Suprapubic skin (tissue), 4 donors: ENCODE results near the gene TCP11.

ENCODE experiments used
- EP300 ChIP-seq: sonication (generic); formaldehyde crosslinking; IDR thresholded peaks from one replicate; pipeline ENCODE4 v1.6.1; 2017; ENCODE audit warnings: antibody characterized with exemption
- POLR2A ChIP-seq, 2 donors: fragments of 450-650 bp; IDR thresholded peaks; one replicate each; pipeline ENCODE4 v1.6.1; 2017; ENCODE audit warnings: antibody characterized with exemption in 2 of 2, mild to moderate bottlenecking in 2 of 2, moderate library complexity in 2 of 2
- POLR2AphosphoS5 ChIP-seq, 3 donors: sonication (generic); formaldehyde crosslinking; IDR thresholded peaks; one replicate each; pipeline ENCODE4 v1.6.1; 2017; ENCODE audit warnings: antibody characterized with exemption in 3 of 3
- TF ChIP-seq, protein P1 (sequence below), 2 donors: fragments of 200-600 bp in 1 of 2; fragments of 450-650 bp in 1 of 2; sonication (generic) in 1 of 2; IDR thresholded peaks; one replicate each; pipeline ENCODE4 v1.5.1; 2016 to 2019; ENCODE audit warnings: antibody characterized with exemption in 2 of 2, mild to moderate bottlenecking in 1 of 2, moderate library complexity in 1 of 2

DNA sequence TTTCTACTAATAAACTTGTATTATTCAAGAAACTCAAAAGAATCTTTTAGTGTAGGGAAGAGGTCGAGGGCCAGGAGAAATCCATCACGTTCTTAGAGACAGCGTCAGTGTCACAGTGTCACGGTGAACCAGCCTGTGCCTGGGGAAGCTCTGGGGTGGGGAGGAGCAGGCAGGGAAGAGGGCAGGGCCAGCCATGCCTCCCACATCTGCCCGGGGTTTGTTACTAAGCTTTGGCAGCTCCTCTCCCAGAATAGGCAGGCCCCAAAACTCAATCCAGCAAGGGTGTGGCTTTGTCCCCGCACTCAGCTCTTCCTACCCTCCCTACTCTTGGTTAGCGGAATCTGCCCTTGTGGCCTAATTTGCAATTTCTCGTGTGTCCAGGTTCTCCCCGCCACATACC lies 72.9 kb downstream of the TCP11 start:
- no peak for TF ChIP-seq EP300
- TF ChIP-seq, protein P1, sequence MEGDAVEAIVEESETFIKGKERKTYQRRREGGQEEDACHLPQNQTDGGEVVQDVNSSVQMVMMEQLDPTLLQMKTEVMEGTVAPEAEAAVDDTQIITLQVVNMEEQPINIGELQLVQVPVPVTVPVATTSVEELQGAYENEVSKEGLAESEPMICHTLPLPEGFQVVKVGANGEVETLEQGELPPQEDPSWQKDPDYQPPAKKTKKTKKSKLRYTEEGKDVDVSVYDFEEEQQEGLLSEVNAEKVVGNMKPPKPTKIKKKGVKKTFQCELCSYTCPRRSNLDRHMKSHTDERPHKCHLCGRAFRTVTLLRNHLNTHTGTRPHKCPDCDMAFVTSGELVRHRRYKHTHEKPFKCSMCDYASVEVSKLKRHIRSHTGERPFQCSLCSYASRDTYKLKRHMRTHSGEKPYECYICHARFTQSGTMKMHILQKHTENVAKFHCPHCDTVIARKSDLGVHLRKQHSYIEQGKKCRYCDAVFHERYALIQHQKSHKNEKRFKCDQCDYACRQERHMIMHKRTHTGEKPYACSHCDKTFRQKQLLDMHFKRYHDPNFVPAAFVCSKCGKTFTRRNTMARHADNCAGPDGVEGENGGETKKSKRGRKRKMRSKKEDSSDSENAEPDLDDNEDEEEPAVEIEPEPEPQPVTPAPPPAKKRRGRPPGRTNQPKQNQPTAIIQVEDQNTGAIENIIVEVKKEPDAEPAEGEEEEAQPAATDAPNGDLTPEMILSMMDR (IDR thresholded peaks at IDR 0.05) = no peak
- TF ChIP-seq POLR2A (IDR thresholded peaks at IDR 0.05) = no peak
- TF ChIP-seq POLR2AphosphoS5 (IDR thresholded peaks at IDR 0.05) = no peak
